ENCODE results near the gene SPACA9.

SPACA9 gene

DNA sequence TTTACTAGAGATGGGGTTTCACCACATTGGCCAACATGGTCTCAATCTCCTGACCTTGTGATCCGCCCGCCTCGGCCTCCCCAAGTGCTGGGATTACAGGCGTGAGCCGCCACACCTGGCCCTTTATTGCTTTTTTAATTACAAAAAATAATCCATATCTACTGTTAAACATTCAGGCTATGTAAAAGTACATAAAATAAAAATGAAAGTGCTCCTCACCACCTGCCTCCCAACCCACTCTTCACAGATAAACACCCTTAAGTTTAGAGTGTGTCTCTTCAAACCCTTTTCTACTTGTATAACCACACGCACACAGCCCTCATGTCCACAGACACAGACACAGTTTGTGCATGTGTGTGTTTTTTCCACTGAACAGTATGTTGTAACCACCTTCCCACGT lies 49.0 kb downstream of the SPACA9 start:
- no peaks in the 10 kb centered on the region for H3K27me3 ChIP-seq (ENCODE audit: control insufficient read depth, insufficient read depth, low read length)
- H3K4me1 ChIP-seq (ENCODE audit: control insufficient read depth, insufficient read depth, low read length): no peaks in the 10 kb centered on the region
- H3K9ac ChIP-seq (ENCODE audit: low read depth, low read length): no peak overlapping the region
- H3K9me3 ChIP-seq (ENCODE audit: control insufficient read depth, insufficient read depth, low read length): no peaks in the 10 kb centered on the region
- H3K4me3 ChIP-seq (ENCODE audit: low read depth, low read length): no peak overlapping the region
- H3K36me3 ChIP-seq (ENCODE audit: control insufficient read depth, insufficient read depth, low read length): peaks cover 2% of the 10 kb centered on the region

DNA sequence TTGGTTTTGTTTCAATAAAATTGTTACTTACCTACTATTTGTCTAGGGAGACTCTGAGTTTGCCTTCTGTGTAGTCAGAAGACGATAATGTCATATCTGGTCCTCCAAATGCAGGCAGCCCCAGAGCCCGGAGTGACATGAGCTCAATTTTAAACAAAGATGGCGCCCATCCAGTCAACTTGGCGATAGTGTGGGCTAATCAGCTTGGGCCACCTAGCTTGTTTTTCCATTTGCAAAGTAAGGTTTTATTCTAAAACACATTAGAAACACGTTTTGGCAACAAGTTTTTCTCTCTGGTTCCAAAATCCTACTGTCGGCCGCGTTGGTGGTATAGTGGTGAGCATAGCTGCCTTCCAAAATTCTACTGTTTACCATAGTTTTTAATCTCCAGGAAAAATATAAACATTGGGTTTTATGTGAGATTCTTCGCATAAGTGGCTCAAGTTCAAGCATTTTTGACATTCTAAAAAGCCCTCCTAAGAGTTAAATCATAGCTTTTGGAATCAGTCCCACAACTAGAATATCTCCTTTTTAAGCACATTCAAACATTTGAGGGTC lies 52.6 kb downstream of the SPACA9 start:
- H3K9me3 ChIP-seq (ENCODE audit: control insufficient read depth, insufficient read depth, low read length): no peaks in the 10 kb centered on the region
- H3K36me3 ChIP-seq (ENCODE audit: control insufficient read depth, insufficient read depth, low read length): no peaks in the 10 kb centered on the region
- H3K4me3 ChIP-seq (ENCODE audit: low read depth, low read length): no peak overlapping the region
- H3K4me1 ChIP-seq (ENCODE audit: control insufficient read depth, insufficient read depth, low read length): no peaks in the 10 kb centered on the region
- H3K27me3 ChIP-seq (ENCODE audit: control insufficient read depth, insufficient read depth, low read length): no peaks in the 10 kb centered on the region
- no peak overlapping the region for H3K9ac ChIP-seq (ENCODE audit: low read depth, low read length)

GRCh38 chr9:132935026-132935425 lies 56.3 kb downstream of the SPACA9 start:
- Histone ChIP-seq H3K4me1 (ENCODE audit: control insufficient read depth, insufficient read depth, low read length) (peaks cover 7% of the 10 kb centered on the region), H3K27me3 (ENCODE audit: control insufficient read depth, insufficient read depth, low read length) (no peaks in the 10 kb centered on the region), H3K9me3 (ENCODE audit: control insufficient read depth, insufficient read depth, low read length) (no peaks in the 10 kb centered on the region), H3K9ac (ENCODE audit: low read depth, low read length) (no peak overlapping the region), H3K36me3 (ENCODE audit: control insufficient read depth, insufficient read depth, low read length) (no peaks in the 10 kb centered on the region), H3K4me3 (ENCODE audit: low read depth, low read length) (no peak overlapping the region)

DNA sequence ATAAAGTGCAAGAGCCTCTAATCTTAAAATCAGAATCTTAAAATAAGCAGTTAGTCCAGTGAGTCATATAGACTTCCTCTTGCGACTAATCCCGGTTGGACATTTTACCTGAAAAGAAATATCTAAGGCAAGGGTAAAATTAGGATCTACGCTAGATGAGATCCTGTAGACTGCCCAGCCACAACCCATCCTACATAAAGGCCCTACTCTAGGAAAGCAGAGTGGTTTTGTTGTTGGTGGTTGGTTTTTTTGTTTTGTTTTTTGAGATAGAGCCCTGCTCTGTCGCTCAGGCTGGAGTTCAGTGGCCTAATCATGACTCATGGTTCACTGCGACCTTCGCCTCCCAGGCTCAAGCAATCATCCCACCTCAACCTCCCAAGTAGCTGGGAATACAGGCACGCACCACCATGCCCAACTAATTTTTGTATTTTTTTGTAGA lies 58.8 kb downstream of the SPACA9 start:
- Histone ChIP-seq H3K27me3 (ENCODE audit: control insufficient read depth, insufficient read depth, low read length) (no peaks in the 10 kb centered on the region), H3K36me3 (ENCODE audit: control insufficient read depth, insufficient read depth, low read length) (no peaks in the 10 kb centered on the region), H3K9ac (ENCODE audit: low read depth, low read length) (no peak overlapping the region), H3K9me3 (ENCODE audit: control insufficient read depth, insufficient read depth, low read length) (no peaks in the 10 kb centered on the region), H3K4me1 (ENCODE audit: control insufficient read depth, insufficient read depth, low read length) (peaks cover 8% of the 10 kb centered on the region), H3K4me3 (ENCODE audit: low read depth, low read length) (no peak overlapping the region)

DNA sequence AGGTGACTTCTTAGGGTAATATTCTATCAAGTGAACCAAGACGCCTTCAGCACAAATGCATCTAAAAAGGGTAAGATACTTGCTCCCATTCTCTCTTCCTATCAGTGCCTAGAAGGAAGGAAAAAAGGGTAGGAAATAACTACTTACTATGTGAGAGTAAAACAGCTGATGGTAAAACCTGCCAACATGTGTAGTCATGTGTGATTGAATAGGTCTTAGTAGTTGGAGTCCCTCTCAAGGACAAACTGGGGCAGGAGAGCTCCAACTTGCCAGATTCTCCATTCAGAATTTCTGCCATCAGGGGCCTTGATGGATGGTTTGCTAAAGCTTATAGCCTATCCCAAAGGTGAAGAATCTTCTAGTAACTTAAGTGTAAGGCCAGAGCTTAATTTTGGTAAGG lies 60.5 kb downstream of the SPACA9 start:
- H3K36me3 ChIP-seq (ENCODE audit: control insufficient read depth, insufficient read depth, low read length): no peaks in the 10 kb centered on the region
- H3K4me1 ChIP-seq (ENCODE audit: control insufficient read depth, insufficient read depth, low read length): peaks cover 11% of the 10 kb centered on the region
- H3K9ac ChIP-seq (ENCODE audit: low read depth, low read length): no peak overlapping the region
- no peaks in the 10 kb centered on the region for H3K9me3 ChIP-seq (ENCODE audit: control insufficient read depth, insufficient read depth, low read length)
- no peak overlapping the region for H3K4me3 ChIP-seq (ENCODE audit: low read depth, low read length)
- no peaks in the 10 kb centered on the region for H3K27me3 ChIP-seq (ENCODE audit: control insufficient read depth, insufficient read depth, low read length)
